HG03439 (cell line): Measurements from ENCODE around the gene BLVRB.
"Not testable (repeated sequence)": the region's sequence is repeated elsewhere in the genome, so short reads cannot be mapped to it uniquely, and the experiment has no call there.

Experiments
- ATAC-seq: cut with Tn5 transposase; IDR thresholded peaks from one replicate; pipeline ENCODE4 v1.9.1; 2021; ENCODE audit warnings: mild to moderate bottlenecking, moderate library complexity; ENCODE audit not compliant: unreplicated experiment

Gene BLVRB

DNA sequence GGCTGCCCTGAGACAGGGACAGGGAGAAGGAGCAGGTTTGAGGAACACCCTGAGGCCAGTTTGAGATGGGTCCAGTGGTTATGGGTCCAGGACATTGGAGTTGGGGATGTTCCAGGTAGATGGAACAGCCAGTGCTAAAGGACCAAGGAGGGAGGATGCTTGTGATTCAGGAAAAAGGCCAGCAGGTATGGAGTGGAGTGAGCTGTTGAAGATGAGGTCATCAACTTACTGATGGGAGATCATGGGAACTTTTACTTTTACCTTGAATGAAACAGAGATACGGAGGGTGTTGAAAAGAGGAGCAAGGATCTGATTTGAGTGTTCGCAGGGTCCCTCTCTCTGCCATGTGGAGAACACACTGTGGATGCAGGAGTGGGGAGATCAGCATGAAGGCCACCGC, 26.7 kb upstream of the BLVRB start:
- no peak for ATAC-seq

DNA sequence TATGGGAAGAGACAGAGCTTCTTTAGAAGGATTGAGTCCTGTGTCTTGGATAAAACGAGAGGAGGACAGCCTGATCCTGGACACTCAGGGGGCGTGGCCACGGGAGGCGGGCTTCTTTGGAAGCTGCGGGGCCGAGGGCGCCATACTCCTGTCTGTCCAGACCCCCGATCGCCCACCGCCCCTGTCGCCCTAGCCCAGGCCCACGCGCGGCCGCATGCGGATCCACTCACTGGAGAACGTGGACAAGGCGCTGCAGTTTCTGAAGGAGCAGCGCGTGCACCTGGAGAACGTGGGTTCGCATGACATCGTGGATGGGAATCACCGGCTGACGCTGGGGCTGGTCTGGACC, 24.3 kb upstream of the BLVRB start:
- no peak for ATAC-seq

GRCh38 chr19:40486017-40486416, 20.5 kb upstream of the BLVRB start:
- ATAC-seq = no peak

DNA sequence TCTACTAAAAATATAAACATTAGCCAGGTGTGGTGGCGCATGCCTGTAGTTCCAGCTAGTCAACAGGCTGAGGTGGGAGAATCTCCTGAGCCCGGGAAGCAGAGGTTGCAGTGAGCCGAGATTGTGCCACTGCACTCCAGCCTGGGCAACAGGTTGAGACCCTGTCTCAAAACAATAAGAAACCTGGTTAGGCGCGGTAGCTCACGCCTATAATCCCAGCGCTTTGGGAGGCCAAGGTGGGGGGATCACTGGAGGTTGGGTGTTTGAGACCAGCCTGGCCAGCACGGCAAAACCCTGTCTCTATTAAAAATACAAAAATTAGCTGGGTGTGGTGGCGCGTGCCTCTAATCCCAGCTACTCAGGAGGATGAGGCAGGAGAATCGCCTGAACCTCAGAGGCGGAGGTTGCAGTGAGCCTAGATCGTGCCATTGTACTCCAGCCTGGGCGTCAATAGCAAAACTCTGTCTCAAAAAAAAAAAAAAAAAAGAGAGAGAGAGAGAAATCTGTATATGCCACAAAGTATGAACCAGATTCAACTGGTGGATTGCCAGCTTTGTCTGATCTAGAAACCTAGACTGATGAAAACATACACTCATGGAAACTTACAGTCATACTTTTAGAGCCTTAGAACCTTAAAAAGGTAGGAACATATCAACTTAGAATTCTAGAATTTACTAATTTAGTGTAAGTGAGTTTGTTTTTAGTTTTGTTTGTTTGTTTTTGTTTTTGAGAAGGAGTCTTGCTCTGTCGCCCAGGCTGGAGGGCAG, 10.5 kb upstream of the BLVRB start:
- not testable (repeated sequence) for ATAC-seq

GRCh38 chr19:40474737-40475136, 9.2 kb upstream of the BLVRB start:
- ATAC-seq = no peak

DNA sequence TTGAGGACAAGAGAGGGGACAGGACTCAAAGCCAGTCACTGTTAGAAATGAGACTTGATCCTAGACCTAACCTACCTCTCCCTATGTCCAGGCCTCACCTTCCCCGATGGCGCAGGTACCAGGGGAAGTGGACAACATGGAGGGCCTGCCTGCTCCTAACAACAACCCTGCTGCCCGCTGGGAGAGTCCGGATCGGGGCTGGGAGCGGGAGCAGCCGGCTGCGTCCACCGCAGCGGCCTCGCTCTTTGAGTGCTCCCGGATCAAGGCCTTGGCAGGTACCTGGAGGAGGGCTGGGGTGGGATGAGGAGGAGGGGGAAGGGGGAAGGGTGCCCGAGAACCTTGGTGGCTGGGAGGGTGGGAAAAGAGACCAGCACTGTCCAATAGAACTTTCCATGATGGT, 7.0 kb upstream of the BLVRB start:
- ATAC-seq = no peak

DNA sequence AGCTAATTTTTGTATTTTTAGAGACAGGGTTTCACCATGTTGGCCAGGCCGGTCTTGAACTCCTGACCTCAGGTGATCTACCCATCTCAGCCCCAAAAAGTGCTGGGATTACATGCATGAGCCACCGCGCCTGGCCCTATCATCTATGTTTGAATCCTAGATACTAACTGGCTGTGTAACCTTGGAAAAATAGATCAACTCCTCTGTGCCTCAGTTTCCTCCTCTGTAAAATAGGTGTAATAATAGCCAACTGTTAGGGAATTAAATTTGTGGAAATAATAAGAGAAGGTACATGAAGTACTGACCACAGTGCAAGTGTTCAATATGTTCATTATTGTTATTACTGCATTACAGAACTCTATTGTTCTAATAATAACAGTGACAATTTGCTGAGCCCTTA, 5.6 kb upstream of the BLVRB start:
- no peak for ATAC-seq

DNA sequence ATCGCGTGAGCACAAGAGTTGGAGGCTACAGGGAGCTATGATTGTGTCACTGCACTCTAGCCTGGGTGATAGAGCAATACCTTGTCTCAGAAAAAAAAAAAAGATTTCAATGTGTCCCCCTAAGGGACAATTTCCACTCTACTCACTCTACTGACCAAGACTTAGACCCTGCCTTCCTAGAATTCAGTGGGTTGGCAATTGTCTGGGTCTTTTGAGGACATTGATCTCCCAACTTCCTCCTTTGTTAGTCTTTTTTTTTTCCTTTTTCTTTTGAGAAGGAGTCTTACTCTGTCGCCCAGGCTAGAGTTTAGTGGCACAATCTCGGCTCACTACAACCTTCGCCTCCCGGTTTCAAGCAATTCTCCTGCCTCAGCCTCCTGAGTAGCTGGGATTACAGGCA, 3.5 kb upstream of the BLVRB start:
- ATAC-seq = no peak

DNA sequence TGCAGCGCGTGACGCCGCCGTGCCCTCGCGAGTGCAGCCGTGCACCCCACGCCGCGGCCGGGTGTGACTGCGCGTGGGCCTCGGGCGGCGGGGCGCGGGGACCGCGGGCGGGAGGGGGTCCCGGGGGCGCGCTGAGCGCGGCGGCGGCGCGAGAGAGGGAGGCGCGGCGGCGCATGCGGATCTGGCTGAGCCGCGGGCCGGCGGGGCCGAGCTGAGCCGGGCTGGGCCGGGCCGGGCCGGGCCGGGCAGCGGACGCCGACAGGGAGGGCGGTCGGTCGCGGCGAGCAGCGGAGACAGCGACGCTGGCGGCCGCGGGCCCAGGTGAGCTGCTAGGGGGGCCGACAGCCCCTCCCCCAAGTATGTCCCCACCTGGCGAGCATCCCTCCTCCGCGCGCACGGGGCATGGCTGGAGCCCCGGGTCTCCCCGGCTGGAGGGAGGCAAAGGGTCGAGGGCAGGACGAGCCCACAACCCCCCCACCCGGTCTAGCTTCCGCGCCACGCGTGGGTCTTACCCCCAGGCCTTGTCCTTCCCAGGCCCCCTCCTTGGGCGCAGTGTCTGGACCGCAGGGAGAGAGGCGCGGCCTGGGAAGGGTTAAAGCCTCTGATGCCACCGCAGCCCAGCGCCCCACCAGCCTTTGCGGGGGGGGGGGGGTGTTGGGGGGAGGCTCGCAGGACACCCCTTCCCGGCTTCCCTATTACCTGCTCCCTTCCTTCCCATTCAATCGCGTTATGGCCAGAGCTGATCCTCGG, 1.6 kb upstream of the BLVRB start, which contains the start of gene SPTBN4:
Gene SPTBN4 (plus strand): TSS at position 17 of the 750 bp plus-strand sequence. CDS start 5,621 bp downstream, outside the sequence.
- no peak for ATAC-seq

GRCh38 chr19:40466219-40466984, 857 bp upstream of the BLVRB start:
- peak; percentile 26 for ATAC-seq

DNA sequence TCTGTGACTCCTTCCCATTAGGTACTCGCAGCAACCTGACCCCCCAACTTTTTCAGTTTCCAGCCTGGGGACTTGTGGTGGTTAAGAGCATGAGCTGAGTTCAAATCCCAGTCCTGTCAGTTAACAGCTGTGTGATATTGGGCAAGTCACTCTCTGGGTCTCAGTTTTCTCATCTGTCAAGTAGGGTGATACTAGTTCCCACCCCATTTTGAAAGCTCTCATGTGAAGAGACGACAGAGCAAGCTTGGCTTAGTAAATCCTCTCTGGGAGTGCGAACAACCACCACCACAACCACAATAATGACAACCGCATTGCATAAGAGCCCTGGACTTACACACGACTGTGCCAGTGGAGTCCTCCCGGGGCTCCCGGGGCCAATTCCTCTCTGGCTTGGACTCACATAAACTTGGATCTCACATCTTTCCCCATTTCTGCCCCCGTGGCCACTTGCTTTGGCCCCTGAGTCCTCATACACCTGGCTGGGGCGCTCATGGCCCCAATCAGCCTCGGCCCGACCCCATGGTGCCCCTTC, 454 bp downstream of the BLVRB start:
- ATAC-seq = no peak

GRCh38 chr19:40464059-40465024, 1.2 kb downstream of the BLVRB start:
- no peak for ATAC-seq

- not testable (repeated sequence) for ATAC-seq
These were observed 1.9 kb downstream of the BLVRB start for GRCh38 chr19:40463587-40464037.

GRCh38 chr19:40461669-40462221, 3.8 kb downstream of the BLVRB start:
- no peak for ATAC-seq

DNA sequence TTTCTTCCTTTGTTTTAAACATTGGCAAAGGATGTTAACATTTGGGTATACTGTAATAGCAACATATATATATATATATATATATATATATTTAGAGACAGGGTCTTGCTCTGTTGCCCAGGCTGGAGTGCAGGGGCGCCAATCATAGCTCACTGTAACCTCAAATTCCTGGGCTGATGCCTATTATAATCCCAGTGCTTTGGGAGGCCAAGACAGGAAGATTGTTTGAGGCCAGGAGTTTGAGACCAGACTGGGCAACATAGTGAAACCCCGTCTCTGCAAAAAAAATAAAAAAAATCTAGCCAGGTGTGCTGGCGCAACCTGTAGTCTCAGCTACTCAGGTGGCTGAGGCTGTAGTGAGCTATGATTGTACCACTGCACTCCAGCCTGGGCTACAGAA, 5.4 kb downstream of the BLVRB start:
- ATAC-seq = no peak

DNA sequence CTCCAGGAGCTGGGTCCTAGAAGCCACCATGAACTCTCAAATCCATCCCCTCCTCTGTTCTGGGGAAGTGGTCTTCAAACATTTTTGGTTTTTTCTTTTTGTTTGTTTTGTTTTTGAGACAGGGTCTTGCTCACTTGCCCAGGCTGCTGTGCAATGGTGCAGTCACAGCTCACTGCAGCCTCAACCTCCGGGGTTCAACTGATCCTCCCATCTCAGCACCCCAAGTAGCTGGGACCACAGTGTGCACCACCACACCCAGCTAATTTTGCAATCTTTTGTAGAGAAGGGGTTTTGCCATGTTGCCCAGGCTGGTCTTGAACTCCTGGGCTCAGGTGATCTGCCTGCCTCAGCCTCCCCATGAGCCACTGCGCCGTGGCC, 7.0 kb downstream of the BLVRB start:
- ATAC-seq = no peak

DNA sequence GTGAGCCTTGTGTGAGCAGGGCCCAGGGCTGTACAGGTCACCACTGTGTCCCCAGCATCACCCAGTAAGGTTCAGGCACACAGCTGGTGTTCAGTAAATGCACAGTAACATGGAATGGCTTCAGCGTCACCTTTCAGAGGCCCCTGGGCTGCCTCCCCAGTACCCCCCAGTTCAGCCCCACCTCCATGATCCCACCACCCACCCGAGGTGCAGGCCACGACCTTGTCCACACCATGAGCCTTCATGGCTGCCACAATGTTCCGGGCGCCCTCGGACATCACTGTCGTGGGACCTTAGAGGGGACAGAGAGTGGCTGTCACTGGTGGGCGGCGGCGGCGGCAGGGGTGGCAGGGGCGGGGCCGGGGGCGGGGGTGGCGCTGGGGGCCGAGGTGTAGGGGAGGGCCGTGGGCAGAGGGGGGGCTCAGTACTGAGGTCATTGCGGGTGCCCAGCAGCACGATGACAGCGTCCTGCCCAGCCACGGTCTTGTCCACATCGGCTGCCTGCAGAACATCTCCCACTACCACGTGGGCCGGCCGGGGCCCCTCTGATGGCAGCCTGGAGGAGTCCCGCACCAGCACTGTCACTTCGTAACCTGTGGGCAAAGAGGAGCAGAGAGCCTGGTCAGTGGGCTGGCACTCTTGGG, 7.5 kb downstream of the BLVRB start:
- ATAC-seq = no peak

DNA sequence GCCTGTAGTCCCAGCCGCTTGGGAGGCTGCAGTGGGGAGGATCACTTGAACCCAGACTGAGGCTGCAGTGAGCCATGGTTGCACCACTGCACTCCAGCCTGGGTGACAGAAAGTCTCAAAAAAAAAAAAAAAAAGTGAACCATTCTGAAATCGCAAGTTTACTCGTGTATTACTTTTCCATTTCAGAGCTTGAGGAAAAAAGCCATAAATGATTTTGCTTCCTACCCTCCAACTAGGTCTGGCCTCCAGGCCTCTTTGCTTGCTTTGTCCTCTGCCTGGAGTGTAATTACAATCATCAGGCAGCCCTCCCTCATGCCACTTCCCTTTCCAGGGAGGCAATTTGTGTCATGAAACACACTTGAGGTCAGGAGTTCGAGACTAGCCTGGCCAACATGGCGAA, 8.5 kb downstream of the BLVRB start:
- no peak for ATAC-seq

- not testable (repeated sequence) for ATAC-seq
These were observed 11.6 kb downstream of the BLVRB start for GRCh38 chr19:40453943-40454342.
